Adrenal gland (tissue), 12 donors: ENCODE results near the gene SMDT1. TPM values are rescaled to one million over a fixed set of nuclear protein-coding genes. Genes with fewer than 3 reads are reported as not detected.

Source experiments
- DNase-seq, 7 donors: peaks; one replicate each; pipeline ENCODE4 v3.0.0-alpha.2; 2019 to 2020
- H3K27ac ChIP-seq, 5 donors: fragments of 200-600 bp; sonication (generic) in 4 of 5; 1 replicate in 3 of 5; 2 replicates in 2 of 5; pipeline versions ENCODE4 v1.5.1 to v1.8.0; 2016 to 2020; ENCODE audit warnings: mild to moderate bottlenecking in 1 of 5
- H3K27me3 ChIP-seq: fragments of 200-600 bp; 2 replicates; pipeline ENCODE4 v1.8.0; 2021
- H3K36me3 ChIP-seq, 2 donors: fragments of 200-600 bp; replicated peaks in 1 of 2; 1 replicate in 1 of 2; 2 replicates in 1 of 2; pipeline versions ENCODE4 v1.5.1 to v1.8.0; 2018 to 2022
- H3K4me1 ChIP-seq, 2 donors: fragments of 200-600 bp; replicated peaks in 1 of 2; 1 replicate in 1 of 2; 2 replicates in 1 of 2; pipeline versions ENCODE4 v1.5.1 to v1.8.0; 2018 to 2021
- H3K4me3 ChIP-seq, 4 donors: fragments of 200-600 bp; sonication (generic) in 3 of 4; one replicate each; pipeline ENCODE4 v1.5.1; 2016 to 2018
- H3K9me3 ChIP-seq, 3 donors: fragments of 200-600 bp; sonication (generic) in 1 of 3; replicated peaks in 1 of 3; 1 replicate in 2 of 3; 2 replicates in 1 of 3; pipeline versions ENCODE4 v1.5.1 to v1.8.0; 2016 to 2021
- CTCF ChIP-seq, 6 experiments: fragments of 450-650 bp in 4 of 6; fragments of 200-600 bp in 2 of 6; sonication (generic) in 1 of 6; IDR thresholded peaks; 1 replicate in 5 of 6; 2 replicates in 1 of 6; pipeline versions ENCODE4 v1.5.1 to v1.8.0; 2016 to 2021; ENCODE audit warnings: antibody characterized with exemption in 6 of 6, mild to moderate bottlenecking in 2 of 6, moderate library complexity in 1 of 6
- POLR2A ChIP-seq, 2 donors: fragments of 450-650 bp; IDR thresholded peaks; one replicate each; pipeline ENCODE4 v1.6.1; 2017; ENCODE audit warnings: antibody characterized with exemption in 2 of 2, mild to moderate bottlenecking in 2 of 2, moderate library complexity in 1 of 2
- WGBS, 4 donors: extraction: QIAGEN DNeasy Blood & Tissue Kit in 2 of 4; methylation state at CpG; one replicate each; pipeline versions ENCODE4 v1.1.5 to v1.1.7; 2013 to 2017; 5-methylcytosine and 5-hydroxymethylcytosine counted together
- intact Hi-C, 2 donors: fragments of 100-400 bp; cut with DNase I; formaldehyde crosslinking; loops; one replicate each; pipeline versions ENCODE4 v1.14.1 to v1.15.0; 2022 to 2023
- polyA plus RNA-seq, 3 donors: library from polyadenylated mRNA; stranded (reverse); fragments of 200-250 nt in 2 of 3; fragments of 350-450 nt in 1 of 3; fragmentation: Illumina TruSeq in 1 of 3; extraction: RNeasy Lipid Tissue Mini Kit (QIAGEN cat#74804) in 1 of 3; gene quantifications; one replicate each; pipeline ENCODE4 v1.2.3, GENCODE V29; 2013 to 2014
- total RNA-seq, 9 donors: library from RNA; depleted of rRNA in 4 of 9; stranded (reverse); fragments of >200 nt in 4 of 9; fragments of 120-200 nt in 1 of 9; fragmentation: NEBNext Ultra II Directional in 1 of 9; extraction: Animal tissue kit (Norgen Biotek cat#: 25700) in 1 of 9; gene quantifications; one replicate each; pipeline versions ENCODE4 v1.1.0 to v1.2.4, GENCODE V29; 2013 to 2023
- donor health status: healthy with polysubstance abuse.
- donor health status: Bipolar disorder and iron deficiency.
- donor health status: DM: yes; HTN: yes; CAD: no.
- donor health status: DM: no; HTN: no; CAD: no.
- donor health status: DM: no; HTN: no; CAD: no.
- donor health status: DM: yes; HTN: yes; CAD: no.

The SMDT1 gene
- total and polyA plus RNA-seq, 12 donors, result 4.3 to 151 (median 62.5) TPM

DNA sequence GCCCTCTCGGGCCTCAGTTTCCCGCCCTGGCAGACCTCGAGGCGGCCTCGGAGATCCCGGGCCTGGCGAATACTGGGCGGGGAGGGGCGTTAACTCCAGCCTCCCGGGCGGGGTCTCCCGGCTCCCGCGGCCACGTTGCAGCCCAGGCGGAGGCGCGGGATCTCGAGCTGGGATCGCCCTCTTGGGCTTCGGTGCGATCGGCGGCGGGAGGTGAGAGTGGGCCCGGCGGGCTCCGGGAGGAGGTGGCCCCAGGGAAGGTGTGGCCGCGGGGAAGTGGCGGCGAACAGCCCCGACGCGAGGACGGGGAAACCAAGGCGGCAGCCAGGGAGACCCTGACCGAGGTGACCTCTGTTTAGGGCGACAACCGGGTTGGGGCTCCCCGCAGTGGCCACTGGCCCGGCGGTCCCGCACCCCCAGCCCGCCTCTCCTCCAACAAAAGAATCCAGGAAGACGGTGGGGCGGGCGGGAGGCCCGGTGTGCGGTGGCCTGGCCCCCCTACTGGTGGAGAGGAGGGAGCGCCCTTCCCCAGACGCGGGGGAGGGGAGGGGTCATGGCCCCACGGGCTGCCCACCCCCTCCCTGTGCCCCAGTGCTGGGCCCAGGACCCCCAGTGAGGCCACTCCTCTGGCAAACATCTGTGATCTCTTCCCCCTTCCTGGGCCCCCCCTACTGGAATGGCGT is 5.2 kb upstream of the SMDT1 start, which contains the start of gene PHETA2:
TSS of gene PHETA2 (plus strand) at position 117 of the 680 bp plus-strand sequence. CDS start 3,046 bp downstream, outside the sequence.
- intact Hi-C loops, result loop anchor here in 1 of 2 donors (5.0 kb wide), 1 partner anchor 387 kb away; the partner anchor contains the start of gene SNU13
- peak within 1 kb of the TSS in 2 of 4 donors; percentile 38 to 74 for H3K4me3 ChIP-seq
- no peaks in the 10 kb centered on the region for H3K36me3 ChIP-seq
- no peaks in the 10 kb centered on the region for H3K27me3 ChIP-seq
- no peaks in the 10 kb centered on the region for H3K9me3 ChIP-seq
- DNase-seq, result peak in 4 of 7 donors; percentile 34 to 57 (median 36)
- peak within 1 kb of the TSS in 4 of 5 donors; percentile 55 to 90 (median 72) for H3K27ac ChIP-seq
- peak in 5 of 6 experiments; percentile 10 to 47 (median 38) for TF ChIP-seq CTCF (IDR thresholded peaks at IDR 0.05)
- TF ChIP-seq POLR2A (IDR thresholded peaks at IDR 0.05), result no peak
- 2 to 39% (median 22%) methylated on average over 1 to 55 of the region's 55 CpGs for WGBS, 4 donors
- peaks cover 14 to 37% of the 10 kb centered on the region in 2 donors for H3K4me1 ChIP-seq

DNA sequence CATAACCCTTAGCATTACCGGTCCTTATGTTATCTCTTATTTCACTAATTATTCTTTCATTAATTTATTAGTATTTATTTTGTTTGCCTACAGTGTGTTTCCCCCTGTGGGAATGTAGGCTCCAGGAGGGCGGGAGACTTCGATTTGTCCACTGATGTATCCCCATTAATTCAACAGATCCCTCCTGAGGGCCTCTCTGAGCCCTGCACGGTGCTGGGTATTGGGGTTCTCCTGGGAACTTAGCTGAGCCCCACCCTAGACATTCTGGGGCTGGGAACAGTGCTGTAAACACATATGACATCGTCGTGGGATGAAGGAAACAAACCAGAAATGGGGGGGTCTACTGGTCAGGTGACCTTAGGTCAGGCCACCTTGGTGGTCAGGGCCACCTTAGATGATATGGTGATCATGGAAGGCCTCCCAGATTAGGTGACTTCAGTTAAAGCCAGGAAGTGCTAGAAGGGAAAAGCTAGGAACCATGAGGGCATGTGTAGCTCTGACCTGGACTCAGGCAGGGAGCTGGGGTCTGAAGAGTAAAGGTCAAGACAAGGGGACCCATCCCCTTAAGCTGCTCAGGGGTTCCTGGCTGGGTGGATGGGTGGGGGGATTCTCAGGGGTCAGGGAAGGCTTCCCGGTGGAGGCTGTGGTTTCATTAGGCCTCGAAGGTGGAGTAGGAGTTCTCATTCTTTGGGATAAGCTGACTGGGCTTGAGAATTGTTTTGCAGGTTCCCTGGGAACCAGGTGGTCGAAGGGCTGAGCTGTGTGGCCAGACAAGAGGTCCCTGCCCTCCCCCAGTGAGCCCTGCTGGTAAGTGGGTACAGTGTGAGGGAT is 4.4 kb upstream of the SMDT1 start:
- Histone ChIP-seq H3K4me1 (peaks cover 9 to 32% of the 10 kb centered on the region in 2 donors), H3K36me3 (no peaks in the 10 kb centered on the region), H3K4me3 (peak overlapping the region in 2 of 4 donors; percentile 38 to 74), H3K9me3 (no peaks in the 10 kb centered on the region), H3K27me3 (no peaks in the 10 kb centered on the region), H3K27ac (peak overlapping the region in 4 of 5 donors; percentile 55 to 83 (median 62))
- peak in 2 of 7 donors; percentile 24 to 50 for DNase-seq
- TF ChIP-seq POLR2A (IDR thresholded peaks at IDR 0.05), result no peak
- TF ChIP-seq CTCF (IDR thresholded peaks at IDR 0.05), result no peak
- 80 to 87% (median 80%) methylated on average over 9 of the region's 9 CpGs for WGBS, 4 donors
- intact Hi-C loops, result loop anchor here in 1 of 2 donors (5.0 kb wide), 1 partner anchor 388 kb away; the partner anchor contains the start of gene SNU13

GRCh38 chr22:42076764-42077485 is 2.6 kb upstream of the SMDT1 start:
- peaks cover 0 to 1% of the 10 kb centered on the region in 2 donors for H3K36me3 ChIP-seq
- no peak for TF ChIP-seq POLR2A (IDR thresholded peaks at IDR 0.05)
- TF ChIP-seq CTCF (IDR thresholded peaks at IDR 0.05), result no peak
- peaks cover 15 to 34% of the 10 kb centered on the region in 2 donors for H3K4me1 ChIP-seq
- no peak overlapping the region for H3K27ac ChIP-seq
- peak in 2 of 7 donors; percentile 21 to 56 for DNase-seq
- H3K27me3 ChIP-seq, result no peaks in the 10 kb centered on the region
- H3K4me3 ChIP-seq, result no peak overlapping the region
- H3K9me3 ChIP-seq, result no peaks in the 10 kb centered on the region
- WGBS, 4 donors, result 92 to 96% (median 93%) methylated on average over 10 to 20 of the region's 20 CpGs
- intact Hi-C loops, result no loop called here
